Cardiac muscle cell (in vitro differentiated cells and primary cell): Measurements from ENCODE around the gene COMMD1. TPM values are rescaled to one million over a fixed set of nuclear protein-coding genes. Genes with fewer than 3 reads are reported as not detected.

Experiments used
- DNase-seq, 2 donors: peaks; one replicate each; pipeline versions ENCODE4 v3.0.0 to v3.0.0-alpha.2; 2010 to 2017; ENCODE audit warnings: low read depth in 1 of 2, low spot score in 1 of 2
- H3K27ac ChIP-seq: fragments of 200-600 bp; sonication (generic); 2 replicates; pipeline ENCODE4 v1.5.1; 2016
- H3K27me3 ChIP-seq: fragments of 200-600 bp; sonication (generic); 2 replicates; pipeline ENCODE4 v1.6.0; 2016; ENCODE audit warnings: control low read depth
- H3K36me3 ChIP-seq: fragments of 200-600 bp; sonication (generic); 2 replicates; pipeline ENCODE4 v1.5.1; 2016; ENCODE audit warnings: control low read depth
- H3K4me1 ChIP-seq: fragments of 200-600 bp; sonication (generic); 2 replicates; pipeline ENCODE4 v1.8.1; 2017; ENCODE audit warnings: low read depth, mild to moderate bottlenecking, mixed run types
- H3K4me3 ChIP-seq: fragments of 200-600 bp; sonication (generic); 2 replicates; pipeline ENCODE4 v1.5.1; 2016; ENCODE audit warnings: mild to moderate bottlenecking
- H3K9me3 ChIP-seq: fragments of 200-600 bp; sonication (generic); 2 replicates; pipeline ENCODE4 v1.5.1; 2017; ENCODE audit warnings: low read depth, mild to moderate bottlenecking, control low read depth
- polyA plus RNA-seq: library from polyadenylated mRNA; unstranded; fragments of >200 nt; fragmentation: Nextera tagmentation; extraction: Ambion mirVana; gene quantifications from 2 replicates; pipeline ENCODE4 v1.2.1, GENCODE V29; 2016
- total RNA-seq: library from RNA; depleted of rRNA; stranded (reverse); fragments of >200 nt; gene quantifications from 2 replicates; pipeline ENCODE4 v1.2.3, GENCODE V29; 2016
- TF ChIP-seq, protein P1 (sequence below): IDR thresholded peaks from 2 replicates; pipeline ENCODE4 v1.5.1; 2012; ENCODE audit warnings: low read depth, mild to moderate bottlenecking, low read length

The COMMD1 gene
- total and polyA plus RNA-seq, 2 experiments from 2014 or later: 36.1 to 94.0 TPM

DNA sequence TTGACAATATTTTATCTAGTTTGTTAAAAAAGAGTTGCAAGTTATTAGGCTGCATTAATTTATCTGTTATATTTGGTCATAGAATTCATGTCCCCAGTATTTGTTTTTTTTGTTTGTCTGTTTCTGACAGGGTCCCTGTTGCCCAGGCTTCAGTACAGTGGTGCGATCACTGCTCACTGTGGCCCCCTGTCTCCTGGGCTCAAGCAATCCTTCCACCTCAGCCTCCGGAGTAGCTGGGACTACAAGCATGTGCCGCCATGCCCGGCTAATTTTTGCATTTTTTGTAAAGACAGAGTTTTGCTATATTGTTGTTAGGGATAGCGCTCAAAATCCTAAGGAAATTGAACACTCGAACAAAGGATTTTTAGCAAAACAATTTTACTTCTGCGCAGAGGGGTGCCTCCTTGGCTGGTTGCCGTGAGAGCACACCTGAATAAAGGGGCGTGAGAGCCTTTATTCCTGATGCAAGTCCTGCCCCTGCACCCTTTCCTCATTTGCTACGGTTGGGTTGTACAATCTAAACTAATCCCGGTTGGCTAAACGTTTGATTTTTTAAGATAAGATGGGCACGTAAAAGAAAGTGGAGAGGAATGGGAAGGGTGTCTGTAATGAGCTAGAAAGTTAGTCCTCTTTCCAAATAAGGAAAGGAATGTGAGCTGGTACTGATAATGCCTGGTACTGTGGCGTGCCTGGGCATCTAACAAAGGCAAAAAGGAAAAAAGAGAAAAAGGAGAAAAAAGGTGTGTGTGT lies 65.5 kb downstream of the COMMD1 start:
- H3K36me3 ChIP-seq: no peaks in the 10 kb centered on the region
- H3K9me3 ChIP-seq: no peaks in the 10 kb centered on the region
- H3K4me1 ChIP-seq: peaks cover 14% of the 10 kb centered on the region
- TF ChIP-seq, protein P1, sequence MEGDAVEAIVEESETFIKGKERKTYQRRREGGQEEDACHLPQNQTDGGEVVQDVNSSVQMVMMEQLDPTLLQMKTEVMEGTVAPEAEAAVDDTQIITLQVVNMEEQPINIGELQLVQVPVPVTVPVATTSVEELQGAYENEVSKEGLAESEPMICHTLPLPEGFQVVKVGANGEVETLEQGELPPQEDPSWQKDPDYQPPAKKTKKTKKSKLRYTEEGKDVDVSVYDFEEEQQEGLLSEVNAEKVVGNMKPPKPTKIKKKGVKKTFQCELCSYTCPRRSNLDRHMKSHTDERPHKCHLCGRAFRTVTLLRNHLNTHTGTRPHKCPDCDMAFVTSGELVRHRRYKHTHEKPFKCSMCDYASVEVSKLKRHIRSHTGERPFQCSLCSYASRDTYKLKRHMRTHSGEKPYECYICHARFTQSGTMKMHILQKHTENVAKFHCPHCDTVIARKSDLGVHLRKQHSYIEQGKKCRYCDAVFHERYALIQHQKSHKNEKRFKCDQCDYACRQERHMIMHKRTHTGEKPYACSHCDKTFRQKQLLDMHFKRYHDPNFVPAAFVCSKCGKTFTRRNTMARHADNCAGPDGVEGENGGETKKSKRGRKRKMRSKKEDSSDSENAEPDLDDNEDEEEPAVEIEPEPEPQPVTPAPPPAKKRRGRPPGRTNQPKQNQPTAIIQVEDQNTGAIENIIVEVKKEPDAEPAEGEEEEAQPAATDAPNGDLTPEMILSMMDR: no peak
- no peaks in the 10 kb centered on the region for H3K27me3 ChIP-seq
- peak overlapping the region; percentile 94 for H3K27ac ChIP-seq
- DNase-seq: peak; percentile 17 to 62
- peak overlapping the region; percentile 3 for H3K4me3 ChIP-seq

DNA sequence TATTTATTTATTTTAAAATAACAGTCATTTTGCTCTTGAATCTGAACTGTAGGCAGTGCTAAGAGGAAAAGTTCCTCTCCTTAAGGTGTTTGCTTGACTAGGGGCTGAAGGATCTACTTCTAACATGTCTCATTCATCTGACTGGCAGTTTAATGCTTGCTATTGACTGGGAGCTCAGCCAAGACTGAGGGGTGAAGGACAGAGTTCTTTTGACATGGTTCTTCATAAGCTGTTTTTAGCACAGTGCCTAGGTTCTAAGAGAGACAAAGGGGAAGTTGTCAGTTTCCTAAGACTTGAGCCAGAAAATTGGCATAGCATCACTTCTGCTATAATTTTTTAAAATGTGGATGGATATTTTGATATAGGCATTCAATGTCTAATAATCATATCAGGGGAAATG lies 73.0 kb downstream of the COMMD1 start:
- H3K9me3 ChIP-seq: no peaks in the 10 kb centered on the region
- TF ChIP-seq, protein P1: no peak
- peaks cover 17% of the 10 kb centered on the region for H3K4me1 ChIP-seq
- H3K36me3 ChIP-seq: no peaks in the 10 kb centered on the region
- no peaks in the 10 kb centered on the region for H3K27me3 ChIP-seq
- H3K27ac ChIP-seq: peak overlapping the region; percentile 73
- no peak overlapping the region for H3K4me3 ChIP-seq
- peak in 1 of 2 donors; percentile 45 for DNase-seq

DNA sequence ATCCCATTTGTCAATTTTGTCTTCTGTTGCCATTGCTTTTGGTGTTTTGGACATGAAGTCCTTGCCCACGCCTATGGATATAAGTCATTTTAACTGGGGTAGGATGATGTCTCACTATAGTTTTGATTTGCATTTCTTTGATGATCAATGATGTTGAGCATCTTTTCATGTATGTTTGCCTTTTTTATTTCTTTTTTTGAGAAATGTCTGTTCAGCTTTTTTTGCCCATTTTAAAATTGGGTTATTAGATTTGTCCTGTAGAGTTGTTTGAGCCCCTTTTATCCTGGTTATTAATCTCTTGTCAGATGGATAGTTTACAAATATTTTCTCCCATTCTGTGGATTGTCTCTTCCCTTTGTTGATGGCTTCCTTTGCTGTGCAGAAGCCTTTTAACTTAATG lies 75.3 kb downstream of the COMMD1 start:
- H3K27ac ChIP-seq: no peak overlapping the region
- no peaks in the 10 kb centered on the region for H3K36me3 ChIP-seq
- peaks cover 17% of the 10 kb centered on the region for H3K4me1 ChIP-seq
- no peak for DNase-seq
- H3K27me3 ChIP-seq: no peaks in the 10 kb centered on the region
- TF ChIP-seq, protein P1: no peak
- H3K4me3 ChIP-seq: no peak overlapping the region
- no peaks in the 10 kb centered on the region for H3K9me3 ChIP-seq

DNA sequence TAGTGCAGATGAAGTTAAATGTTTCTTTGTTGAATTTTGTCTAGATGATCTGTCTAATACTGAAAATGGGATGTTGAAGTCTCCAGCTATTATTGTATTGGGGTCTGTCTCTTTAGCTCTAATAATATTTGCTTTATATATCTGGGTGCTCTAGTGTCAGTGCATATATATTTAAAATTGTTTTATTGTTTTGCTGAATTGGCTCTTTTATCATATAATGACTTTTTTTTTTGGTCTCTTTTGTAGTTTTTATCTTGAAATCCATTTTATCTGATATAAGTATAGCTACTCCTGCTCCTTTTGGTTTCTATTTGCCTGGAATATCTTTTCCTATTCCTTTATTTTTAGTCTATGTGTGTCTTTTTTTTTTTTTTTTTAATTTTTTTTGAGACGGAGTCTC lies 79.2 kb downstream of the COMMD1 start:
- Histone ChIP-seq H3K27me3 (no peaks in the 10 kb centered on the region), H3K4me1 (no peaks in the 10 kb centered on the region), H3K9me3 (no peaks in the 10 kb centered on the region), H3K27ac (no peak overlapping the region), H3K4me3 (no peak overlapping the region), H3K36me3 (no peaks in the 10 kb centered on the region)
- DNase-seq: no peak
- TF ChIP-seq, protein P1: no peak

DNA sequence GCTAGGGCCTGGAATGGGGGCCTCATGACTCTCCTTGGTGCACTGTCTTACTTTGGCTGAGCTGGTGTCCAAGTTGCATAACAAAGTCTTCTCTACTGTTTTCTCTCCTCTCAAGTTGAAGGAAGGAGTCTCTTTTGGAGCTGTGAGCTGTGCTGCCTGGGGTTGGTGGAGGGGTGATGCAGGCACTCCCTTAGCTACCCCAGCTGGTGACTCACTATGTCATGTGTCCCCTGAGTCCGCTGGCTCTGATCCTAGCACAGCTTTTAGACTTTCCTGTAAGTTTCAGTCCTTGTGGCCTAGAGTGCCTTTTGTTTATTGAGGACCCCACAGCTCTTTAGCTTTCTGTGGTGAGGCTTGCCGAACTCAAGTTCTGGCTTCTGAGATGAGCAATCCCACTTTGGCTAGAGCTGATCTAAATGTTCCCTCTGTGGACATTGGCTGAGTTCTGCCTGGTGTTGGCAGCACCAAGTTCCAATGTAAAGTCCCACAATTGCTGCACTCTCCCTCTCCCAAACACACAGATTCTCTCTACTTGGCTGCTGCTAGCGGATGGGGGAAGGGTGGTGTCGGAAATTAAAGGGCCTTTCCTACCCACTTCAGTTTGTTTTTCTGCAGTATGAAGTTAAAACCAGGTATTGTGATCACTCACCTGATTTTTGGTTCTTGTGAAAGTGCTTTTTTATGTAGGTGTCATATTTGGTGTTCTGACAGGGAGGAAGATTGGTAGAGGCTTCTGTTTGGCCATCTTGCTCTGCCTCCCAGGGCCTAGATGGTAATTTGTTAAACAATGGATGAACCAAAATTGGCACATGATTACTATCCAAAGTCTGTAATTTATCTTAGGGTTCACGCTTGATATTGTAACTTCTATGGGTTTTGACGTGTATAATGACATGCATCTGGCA lies 83.2 kb downstream of the COMMD1 start:
- Histone ChIP-seq H3K4me1 (peaks cover 9% of the 10 kb centered on the region), H3K27ac (no peak overlapping the region), H3K36me3 (no peaks in the 10 kb centered on the region), H3K4me3 (no peak overlapping the region), H3K9me3 (no peaks in the 10 kb centered on the region), H3K27me3 (no peaks in the 10 kb centered on the region)
- TF ChIP-seq, protein P1: no peak
- DNase-seq: no peak
